ENCODE data around the gene PTPRM. TPM values are rescaled to one million over a fixed set of nuclear protein-coding genes. Genes with fewer than 3 reads are reported as not detected.

Gene PTPRM
- total RNA-seq, 1 experiment from 2014 or later, result 42.3 TPM

DNA sequence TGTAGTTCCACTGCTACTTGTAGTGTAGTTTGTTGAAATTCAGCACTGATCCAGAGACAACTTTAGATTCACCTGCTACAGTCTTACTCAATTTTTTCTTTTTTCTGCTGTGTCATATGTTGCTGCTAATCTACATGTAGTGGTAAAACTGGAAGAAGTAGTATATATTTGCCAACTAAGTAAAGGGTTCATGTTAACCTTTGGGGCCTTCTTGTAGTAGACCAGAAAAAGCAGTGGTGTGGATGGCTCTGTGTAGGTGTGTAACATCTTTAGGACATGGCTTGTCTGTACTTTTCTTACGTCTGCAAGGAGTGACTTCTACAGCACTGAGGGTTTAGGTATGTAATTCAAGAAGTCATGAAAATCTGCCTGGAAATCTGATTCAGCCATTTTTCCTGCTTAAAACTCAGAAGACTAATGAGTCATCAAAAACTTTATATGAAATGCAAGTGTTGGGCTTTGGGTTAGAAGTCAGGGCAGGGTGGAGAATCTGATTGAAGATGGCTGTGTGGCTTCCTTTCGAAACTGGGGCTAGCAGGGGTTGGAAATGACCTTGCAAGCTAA lies 8.4 kb downstream of the PTPRM start:
- H3K4me3 Mint-ChIP-seq (ENCODE audit: low read depth, unreplicated experiment), result no peak overlapping the region
- BruUV-seq (replicated peaks), result no TSS peak
- TF ChIP-seq, protein P1, sequence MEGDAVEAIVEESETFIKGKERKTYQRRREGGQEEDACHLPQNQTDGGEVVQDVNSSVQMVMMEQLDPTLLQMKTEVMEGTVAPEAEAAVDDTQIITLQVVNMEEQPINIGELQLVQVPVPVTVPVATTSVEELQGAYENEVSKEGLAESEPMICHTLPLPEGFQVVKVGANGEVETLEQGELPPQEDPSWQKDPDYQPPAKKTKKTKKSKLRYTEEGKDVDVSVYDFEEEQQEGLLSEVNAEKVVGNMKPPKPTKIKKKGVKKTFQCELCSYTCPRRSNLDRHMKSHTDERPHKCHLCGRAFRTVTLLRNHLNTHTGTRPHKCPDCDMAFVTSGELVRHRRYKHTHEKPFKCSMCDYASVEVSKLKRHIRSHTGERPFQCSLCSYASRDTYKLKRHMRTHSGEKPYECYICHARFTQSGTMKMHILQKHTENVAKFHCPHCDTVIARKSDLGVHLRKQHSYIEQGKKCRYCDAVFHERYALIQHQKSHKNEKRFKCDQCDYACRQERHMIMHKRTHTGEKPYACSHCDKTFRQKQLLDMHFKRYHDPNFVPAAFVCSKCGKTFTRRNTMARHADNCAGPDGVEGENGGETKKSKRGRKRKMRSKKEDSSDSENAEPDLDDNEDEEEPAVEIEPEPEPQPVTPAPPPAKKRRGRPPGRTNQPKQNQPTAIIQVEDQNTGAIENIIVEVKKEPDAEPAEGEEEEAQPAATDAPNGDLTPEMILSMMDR (IDR thresholded peaks at IDR 0.05; ENCODE audit: unreplicated experiment), result no peak
- peaks cover 30% of the 10 kb centered on the region for H3K4me1 Mint-ChIP-seq (ENCODE audit: low read depth, unreplicated experiment)
- intact Hi-C loops (cut with micrococcal nuclease; ENCODE audit: unreplicated experiment), result no loop called here
- no peaks in the 10 kb centered on the region for H3K27me3 Mint-ChIP-seq (ENCODE audit: unreplicated experiment)
- peak overlapping the region; percentile 50 for H3K27ac Mint-ChIP-seq (ENCODE audit: unreplicated experiment)
- H3K9me3 Mint-ChIP-seq (ENCODE audit: low read depth, unreplicated experiment), result no peaks in the 10 kb centered on the region
- H3K36me3 Mint-ChIP-seq (ENCODE audit: insufficient read depth, unreplicated experiment), result no peaks in the 10 kb centered on the region
- CTCF ChIA-PET, result no interaction called here
- no peak for DNase-seq

DNA sequence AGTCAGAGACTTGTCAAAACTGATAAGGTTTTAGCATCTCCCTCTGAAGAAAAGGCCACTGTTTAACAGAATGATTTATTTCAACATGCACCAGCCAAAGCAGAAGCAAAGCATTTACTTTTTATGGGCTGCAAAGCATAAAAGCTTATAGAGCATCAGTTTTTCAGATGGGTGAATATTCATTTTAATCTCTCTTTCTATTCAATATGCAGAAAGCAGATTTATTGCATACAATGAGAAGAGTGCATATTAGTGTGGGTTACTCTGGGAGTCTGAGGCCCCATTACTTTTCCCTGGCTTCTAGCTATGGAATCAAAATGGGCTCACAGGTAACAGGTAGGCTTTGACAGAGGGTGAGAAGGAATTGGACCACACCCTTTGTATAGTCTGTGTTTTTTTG lies 9.0 kb downstream of the PTPRM start:
- peak overlapping the region; percentile 50 for H3K27ac Mint-ChIP-seq (ENCODE audit: unreplicated experiment)
- H3K27me3 Mint-ChIP-seq (ENCODE audit: unreplicated experiment), result no peaks in the 10 kb centered on the region
- H3K9me3 Mint-ChIP-seq (ENCODE audit: low read depth, unreplicated experiment), result no peaks in the 10 kb centered on the region
- peaks cover 30% of the 10 kb centered on the region for H3K4me1 Mint-ChIP-seq (ENCODE audit: low read depth, unreplicated experiment)
- no TSS peak for BruUV-seq (replicated peaks)
- H3K4me3 Mint-ChIP-seq (ENCODE audit: low read depth, unreplicated experiment), result no peak overlapping the region
- CTCF ChIA-PET, result no interaction called here
- no peak for DNase-seq
- TF ChIP-seq, protein P1 (IDR thresholded peaks at IDR 0.05; ENCODE audit: unreplicated experiment), result no peak
- no peaks in the 10 kb centered on the region for H3K36me3 Mint-ChIP-seq (ENCODE audit: insufficient read depth, unreplicated experiment)
- intact Hi-C loops (cut with micrococcal nuclease; ENCODE audit: unreplicated experiment), result no loop called here

DNA sequence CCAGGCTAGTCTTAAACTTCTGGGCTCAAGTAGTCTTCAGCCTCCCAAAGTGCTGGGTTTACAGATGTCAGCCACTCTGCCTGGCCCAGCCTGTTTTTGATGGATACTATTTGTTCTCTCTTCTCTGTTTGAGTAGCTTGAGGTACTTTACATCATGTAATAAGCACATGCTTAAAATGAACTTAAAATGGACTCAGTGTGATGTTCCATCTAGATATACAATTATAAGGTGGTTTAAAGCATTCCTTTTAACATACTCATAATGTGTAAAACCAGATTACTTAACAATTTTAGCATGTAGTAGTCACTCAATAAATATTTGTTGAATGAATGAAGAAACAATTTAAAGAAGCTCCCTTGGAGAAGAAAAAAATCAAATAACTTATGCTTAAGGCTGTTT lies 9.6 kb downstream of the PTPRM start:
- no peak for DNase-seq
- Mint-ChIP-seq H3K4me3 (ENCODE audit: low read depth, unreplicated experiment) (no peak overlapping the region), H3K36me3 (ENCODE audit: insufficient read depth, unreplicated experiment) (no peaks in the 10 kb centered on the region), H3K4me1 (ENCODE audit: low read depth, unreplicated experiment) (peaks cover 30% of the 10 kb centered on the region), H3K27me3 (ENCODE audit: unreplicated experiment) (no peaks in the 10 kb centered on the region), H3K27ac (ENCODE audit: unreplicated experiment) (no peak overlapping the region), H3K9me3 (ENCODE audit: low read depth, unreplicated experiment) (no peaks in the 10 kb centered on the region)
- TF ChIP-seq, protein P1 (IDR thresholded peaks at IDR 0.05; ENCODE audit: unreplicated experiment), result no peak
- intact Hi-C loops (cut with micrococcal nuclease; ENCODE audit: unreplicated experiment), result no loop called here
- CTCF ChIA-PET, result interaction anchor here (0.7 kb wide), 1 partner anchor 275 kb away, joined by 3 read pairs; no protein-coding TSS in a partner anchor
- BruUV-seq (replicated peaks), result no TSS peak

DNA sequence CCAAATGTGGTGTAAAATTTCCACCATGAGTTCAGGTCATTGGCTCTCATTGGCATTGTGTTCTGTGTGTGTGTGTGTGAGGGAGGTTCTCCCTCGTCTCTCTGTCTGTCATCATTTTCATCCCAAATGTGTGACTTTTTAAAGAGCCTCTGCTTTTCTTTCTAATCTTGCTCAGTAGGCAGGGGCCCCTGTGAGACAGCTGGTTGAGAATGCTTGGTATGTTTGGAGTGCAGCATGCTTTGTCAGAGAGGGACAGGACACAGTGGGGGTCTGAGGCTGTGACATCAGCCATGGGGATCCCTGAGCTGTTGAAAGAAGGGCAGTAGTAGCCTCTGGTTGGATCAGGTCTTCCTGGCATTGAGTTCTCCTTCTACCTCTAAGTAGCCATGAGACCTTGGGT lies 10.6 kb downstream of the PTPRM start:
- Mint-ChIP-seq H3K9me3 (ENCODE audit: low read depth, unreplicated experiment) (no peaks in the 10 kb centered on the region), H3K4me1 (ENCODE audit: low read depth, unreplicated experiment) (peaks cover 28% of the 10 kb centered on the region), H3K27me3 (ENCODE audit: unreplicated experiment) (no peaks in the 10 kb centered on the region), H3K4me3 (ENCODE audit: low read depth, unreplicated experiment) (no peak overlapping the region), H3K36me3 (ENCODE audit: insufficient read depth, unreplicated experiment) (no peaks in the 10 kb centered on the region), H3K27ac (ENCODE audit: unreplicated experiment) (no peak overlapping the region)
- CTCF ChIA-PET, result interaction anchor here (0.7 kb wide), 1 partner anchor 9 kb away, joined by 3 read pairs; no protein-coding TSS in a partner anchor
- intact Hi-C loops (cut with micrococcal nuclease; ENCODE audit: unreplicated experiment), result no loop called here
- no TSS peak for BruUV-seq (replicated peaks)
- TF ChIP-seq, protein P1 (IDR thresholded peaks at IDR 0.05; ENCODE audit: unreplicated experiment), result no peak
- DNase-seq, result no peak

Measured in Calu3 (cell line).